Activated naive CD4-positive, alpha-beta T cell treated with anti-CD3 and anti-CD28 coated beads, Interleukin-2, amount 50 U/mL, for 72 hours (primary cell): ENCODE data around the gene JARID2. TPM values are rescaled to one million over a fixed set of nuclear protein-coding genes. Genes with fewer than 3 reads are reported as not detected.
"Not testable (repeated sequence)": the region's sequence is repeated elsewhere in the genome, so short reads cannot be mapped to it uniquely, and the experiment has no call there.

Experiments used
- ATAC-seq, 2 donors: fragments of 150-1000 bp; cut with Tn5 transposase; 2 replicates each; pipeline ENCODE4 v1.10.0; 2021; ENCODE audit warnings: mild to moderate bottlenecking in 2 of 2, moderate library complexity in 2 of 2
- DNase-seq, 2 donors: peaks; one replicate each; pipeline ENCODE4 v3.0.0; 2021 to 2022; ENCODE audit warnings: low spot score in 2 of 2
- H3K27ac Mint-ChIP-seq, 2 donors: one replicate each; pipeline ENCODE4 v1.8.0; 2022; ENCODE audit warnings: mild to moderate bottlenecking in 2 of 2, mixed read lengths in 2 of 2
- H3K36me3 Mint-ChIP-seq, 2 donors: one replicate each; pipeline ENCODE4 v1.8.0; 2022; ENCODE audit warnings: mixed read lengths in 2 of 2
- H3K9me3 Mint-ChIP-seq, 2 donors: one replicate each; pipeline ENCODE4 v1.8.0; 2022; ENCODE audit warnings: mixed read lengths in 2 of 2
- total RNA-seq, 2 donors: library from RNA; stranded (reverse); gene quantifications; one replicate each; pipeline ENCODE4 v1.2.3, GENCODE V29; 2022

The JARID2 gene
- total RNA-seq, 2 donors from 2014 or later: 35.3 to 36.3 TPM

GRCh38 chr6:15290962-15291704 lies 45.3 kb downstream of the JARID2 start:
- H3K36me3 Mint-ChIP-seq: peaks cover 4 to 18% of the 10 kb centered on the region in 2 donors
- ATAC-seq: no peak
- H3K9me3 Mint-ChIP-seq: no peaks in the 10 kb centered on the region
- DNase-seq: no peak
- H3K27ac Mint-ChIP-seq: peak overlapping the region in 1 of 2 donors; percentile 48

GRCh38 chr6:15292721-15293302 lies 46.9 kb downstream of the JARID2 start:
- no peak for ATAC-seq
- no peaks in the 10 kb centered on the region for H3K9me3 Mint-ChIP-seq
- H3K27ac Mint-ChIP-seq: peak overlapping the region in 1 of 2 donors; percentile 23
- DNase-seq: no peak
- H3K36me3 Mint-ChIP-seq: peaks cover 4 to 18% of the 10 kb centered on the region in 2 donors

DNA sequence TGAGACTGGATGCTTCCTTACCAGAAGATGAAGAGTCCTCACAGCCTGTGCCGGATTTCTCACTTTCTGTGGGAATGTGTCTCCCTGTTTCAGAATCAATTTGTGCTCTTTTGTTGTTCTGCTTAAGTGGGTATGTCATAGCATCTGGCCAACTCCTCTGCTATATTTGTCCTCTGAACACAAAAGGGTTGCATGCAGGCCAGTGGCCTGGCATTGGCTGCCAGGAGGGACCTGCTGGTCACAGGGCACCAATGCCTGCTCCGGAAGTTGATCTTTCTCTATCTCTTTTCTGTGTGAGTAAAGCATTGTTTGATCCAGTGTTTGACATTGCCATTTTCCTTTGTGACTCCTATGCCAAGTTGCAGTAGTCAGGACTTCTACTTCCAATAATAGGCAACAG lies 47.8 kb downstream of the JARID2 start:
- DNase-seq: no peak
- ATAC-seq: no peak
- no peak overlapping the region for H3K27ac Mint-ChIP-seq
- H3K9me3 Mint-ChIP-seq: no peaks in the 10 kb centered on the region
- peaks cover 4 to 17% of the 10 kb centered on the region in 2 donors for H3K36me3 Mint-ChIP-seq

DNA sequence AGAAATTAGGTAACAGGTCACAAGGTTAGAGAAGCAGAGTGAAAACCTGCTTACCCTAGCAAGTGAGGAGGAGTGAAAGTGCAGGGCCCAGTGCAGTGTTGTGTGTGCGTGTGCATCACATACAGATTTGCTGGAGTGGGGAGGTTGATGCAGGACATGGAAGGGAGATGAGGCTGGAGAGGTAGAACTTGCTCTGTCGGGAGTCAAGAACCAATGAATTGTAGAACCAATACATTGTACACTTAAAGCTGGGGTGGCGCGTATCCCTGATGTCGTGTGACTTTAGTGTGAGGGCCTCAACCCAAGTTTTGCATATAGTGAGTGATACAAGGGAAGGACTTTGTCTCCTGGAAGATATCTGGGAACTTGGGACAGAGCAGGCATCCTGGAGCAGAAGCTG lies 48.6 kb downstream of the JARID2 start:
- DNase-seq (no peak), ATAC-seq (no peak)
- H3K9me3 Mint-ChIP-seq: no peaks in the 10 kb centered on the region
- H3K27ac Mint-ChIP-seq: no peak overlapping the region
- peaks cover 4 to 14% of the 10 kb centered on the region in 2 donors for H3K36me3 Mint-ChIP-seq

DNA sequence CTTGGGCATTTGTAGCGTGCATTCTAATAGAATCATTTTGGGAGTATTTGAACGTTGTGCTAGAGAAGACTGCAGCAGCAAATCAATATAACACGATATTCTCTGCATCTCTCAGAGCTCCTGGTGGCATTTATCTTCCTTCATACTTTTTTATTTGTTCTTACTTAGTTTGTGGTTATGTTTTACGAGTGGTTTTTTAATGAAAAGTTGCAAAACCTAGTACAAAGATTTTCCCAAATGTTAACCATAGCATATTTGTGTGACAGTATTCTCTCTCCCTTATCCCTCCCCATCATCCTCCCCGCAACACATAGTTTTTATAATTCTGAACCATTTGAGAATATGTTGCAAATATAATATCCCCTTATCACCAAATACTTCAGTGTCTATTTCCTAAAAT lies 50.4 kb downstream of the JARID2 start:
- peak overlapping the region; percentile 32 to 79 for H3K27ac Mint-ChIP-seq
- peaks cover 4 to 14% of the 10 kb centered on the region in 2 donors for H3K36me3 Mint-ChIP-seq
- no peaks in the 10 kb centered on the region for H3K9me3 Mint-ChIP-seq
- DNase-seq: no peak
- ATAC-seq: no peak

- Mint-ChIP-seq H3K9me3 (no peaks in the 10 kb centered on the region), H3K27ac (peak overlapping the region; percentile 32 to 79), H3K36me3 (peaks cover 8 to 17% of the 10 kb centered on the region in 2 donors)
- DNase-seq: no peak
- ATAC-seq: peak; percentile 77 to 78
These were observed 50.9 kb downstream of the JARID2 start for GRCh38 chr6:15296735-15297134.

- Mint-ChIP-seq H3K36me3 (peaks cover 13 to 22% of the 10 kb centered on the region in 2 donors), H3K27ac (peak overlapping the region; percentile 32 to 79)
- not testable (repeated sequence) for H3K9me3 Mint-ChIP-seq, DNase-seq, ATAC-seq
These were observed 51.3 kb downstream of the JARID2 start for GRCh38 chr6:15297167-15297566.

DNA sequence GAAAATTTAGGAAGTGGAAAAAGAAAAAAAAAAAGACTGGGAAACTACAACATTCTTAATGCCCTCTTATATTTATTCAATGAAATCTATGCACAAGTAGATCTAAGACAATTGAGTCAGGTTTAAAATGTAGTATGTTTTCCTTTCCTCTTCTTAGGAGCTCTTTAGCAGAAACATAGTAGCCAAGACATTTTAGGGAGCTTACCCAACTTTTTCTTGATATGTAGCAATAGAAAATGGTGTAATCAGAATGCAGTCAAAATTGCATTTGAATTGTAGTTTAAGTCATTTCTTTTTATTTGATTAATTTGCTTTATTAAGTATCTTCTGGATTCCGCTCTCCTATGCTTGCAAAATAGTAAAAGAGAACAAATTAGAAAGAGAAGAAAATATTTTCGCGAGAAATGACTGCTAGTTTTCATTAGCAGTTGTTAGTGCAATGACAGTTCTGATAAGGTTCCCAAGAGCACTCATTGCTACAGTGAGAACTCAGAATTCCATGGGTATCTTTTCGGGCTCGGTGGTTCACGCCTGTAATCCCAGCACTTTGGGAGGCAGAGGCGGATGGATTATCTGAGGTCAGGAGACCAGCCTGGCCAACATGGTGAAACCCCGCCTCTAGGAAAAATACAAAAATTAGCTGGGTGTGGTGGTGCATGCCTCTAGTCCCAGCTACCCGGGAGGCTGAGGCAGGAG lies 52.2 kb downstream of the JARID2 start:
- no peaks in the 10 kb centered on the region for H3K9me3 Mint-ChIP-seq
- no peak for DNase-seq
- H3K36me3 Mint-ChIP-seq: peaks cover 9 to 19% of the 10 kb centered on the region in 2 donors
- no peak for ATAC-seq
- H3K27ac Mint-ChIP-seq: peak overlapping the region in 1 of 2 donors; percentile 69

DNA sequence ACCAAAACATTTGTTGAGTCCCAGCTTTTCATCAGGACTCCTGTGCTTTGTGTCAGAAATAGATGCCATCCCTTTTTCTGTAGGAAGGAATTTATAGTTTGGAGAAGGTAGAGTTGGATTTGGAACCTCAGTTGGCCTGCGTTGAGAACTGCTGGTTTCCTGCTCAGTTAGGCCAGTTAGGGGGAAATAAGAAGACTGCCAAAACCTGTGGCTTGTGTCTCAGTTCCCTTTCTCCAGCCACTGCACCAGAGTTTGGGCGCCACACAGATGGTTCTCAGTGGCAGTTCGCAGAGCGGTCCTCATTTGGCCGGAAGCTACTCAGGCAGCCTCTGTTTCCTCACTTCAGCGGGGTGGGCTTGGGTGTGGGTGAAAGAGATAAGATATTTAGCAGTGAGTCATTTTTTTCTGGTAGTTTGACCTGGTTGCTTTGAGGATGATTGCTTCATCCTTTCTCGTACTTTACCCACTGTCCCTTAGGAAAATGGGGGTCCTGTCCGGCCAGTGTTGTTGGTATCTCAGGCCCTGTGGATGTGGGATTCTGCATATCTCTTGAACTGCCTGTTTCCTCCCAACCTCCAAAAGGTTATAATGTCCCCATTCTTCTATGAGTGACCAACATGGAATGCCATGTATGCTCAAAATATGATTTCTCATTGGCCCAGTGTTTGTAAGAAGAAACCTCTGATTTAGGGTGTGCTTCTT lies 53.7 kb downstream of the JARID2 start:
- peak overlapping the region; percentile 58 to 71 for H3K27ac Mint-ChIP-seq
- DNase-seq: peak in 1 of 2 donors; percentile 65
- peaks cover 9 to 13% of the 10 kb centered on the region in 2 donors for H3K36me3 Mint-ChIP-seq

GRCh38 chr6:15301179-15302006 lies 55.5 kb downstream of the JARID2 start:
- Mint-ChIP-seq H3K9me3 (no peaks in the 10 kb centered on the region), H3K36me3 (peaks cover 9 to 19% of the 10 kb centered on the region in 2 donors), H3K27ac (peak overlapping the region; percentile 71 to 88)

More for the DNA sequence above, 53.7 kb downstream of the JARID2 start:
- peak in 1 of 2 donors; percentile 53 for ATAC-seq
- H3K9me3 Mint-ChIP-seq: no peaks in the 10 kb centered on the region

GRCh38 chr6:15303162-15303919 lies 57.5 kb downstream of the JARID2 start:
- H3K36me3 Mint-ChIP-seq: peaks cover 14 to 28% of the 10 kb centered on the region in 2 donors
- H3K27ac Mint-ChIP-seq: no peak overlapping the region
- ATAC-seq: no peak

More at GRCh38 chr6:15301179-15302006, 55.5 kb downstream of the JARID2 start:
- ATAC-seq (peak; percentile 70 to 76), DNase-seq (no peak)

GRCh38 chr6:15303920-15304291 lies 58.0 kb downstream of the JARID2 start:
- peaks cover 15 to 33% of the 10 kb centered on the region in 2 donors for H3K36me3 Mint-ChIP-seq
- ATAC-seq: no peak

More at GRCh38 chr6:15303162-15303919, 57.5 kb downstream of the JARID2 start:
- H3K9me3 Mint-ChIP-seq: no peaks in the 10 kb centered on the region
- DNase-seq: no peak

DNA sequence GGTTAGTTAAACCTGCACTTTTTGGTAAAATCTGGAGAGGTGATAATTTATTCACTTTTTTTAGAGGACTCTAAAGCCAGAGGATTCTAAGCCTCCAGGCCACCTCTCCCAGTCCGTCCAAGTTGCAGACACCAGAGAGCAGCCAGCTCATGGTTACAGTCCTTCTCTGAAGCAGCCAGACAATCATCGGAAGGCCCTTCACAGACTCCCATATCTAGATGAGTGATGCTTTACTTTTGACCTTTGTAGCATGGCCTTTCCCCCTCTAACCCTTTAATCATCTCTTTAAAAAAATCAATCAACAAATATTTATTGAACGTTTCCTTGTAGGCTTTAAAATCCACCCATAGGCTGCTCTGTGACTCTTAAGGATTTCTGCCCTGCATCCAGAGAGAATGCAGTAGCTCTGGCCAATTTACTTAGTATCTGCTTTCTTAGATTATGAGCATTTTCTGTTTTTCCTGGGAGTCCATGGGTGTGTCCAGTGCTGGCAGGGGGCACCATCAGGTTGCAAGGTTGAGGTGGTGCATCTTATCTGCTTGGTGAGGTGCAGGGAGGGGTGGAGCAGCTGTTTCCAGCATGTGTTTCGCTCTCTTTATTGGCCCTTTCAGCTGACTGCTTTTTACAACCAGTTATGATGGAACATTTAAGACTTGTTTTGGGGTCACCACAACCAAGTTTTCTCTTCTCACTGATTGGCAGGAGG lies 58.6 kb downstream of the JARID2 start:
- Mint-ChIP-seq H3K36me3 (peaks cover 15 to 38% of the 10 kb centered on the region in 2 donors), H3K27ac (peak overlapping the region; percentile 15 to 83), H3K9me3 (no peaks in the 10 kb centered on the region)
- ATAC-seq: no peak
- DNase-seq: no peak

More at GRCh38 chr6:15303920-15304291, 58.0 kb downstream of the JARID2 start:
- Mint-ChIP-seq H3K9me3 (no peaks in the 10 kb centered on the region), H3K27ac (no peak overlapping the region)
- no peak for DNase-seq

DNA sequence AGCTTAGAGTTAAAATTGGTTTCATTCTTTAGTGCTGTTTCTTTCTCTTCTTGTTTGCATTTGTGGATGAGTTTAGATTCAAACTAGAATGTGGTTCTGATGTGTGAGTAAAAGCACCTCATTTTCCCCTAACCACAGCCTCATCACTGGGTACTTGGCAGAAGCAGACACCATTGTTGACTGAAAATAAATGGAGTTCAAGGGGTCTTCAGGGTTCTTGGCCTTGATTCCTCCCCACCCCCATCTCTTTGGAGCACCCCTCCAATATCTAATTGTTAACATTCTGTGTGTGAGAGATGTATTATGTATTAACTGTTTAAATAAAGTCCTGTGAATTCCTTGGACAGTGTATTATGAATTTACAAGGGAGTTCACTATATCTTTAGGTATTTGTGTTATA lies 59.6 kb downstream of the JARID2 start:
- DNase-seq (no peak), ATAC-seq (peak; percentile 45 to 56)
- Mint-ChIP-seq H3K27ac (peak overlapping the region; percentile 15 to 32), H3K36me3 (peaks cover 15 to 42% of the 10 kb centered on the region in 2 donors), H3K9me3 (no peaks in the 10 kb centered on the region)

DNA sequence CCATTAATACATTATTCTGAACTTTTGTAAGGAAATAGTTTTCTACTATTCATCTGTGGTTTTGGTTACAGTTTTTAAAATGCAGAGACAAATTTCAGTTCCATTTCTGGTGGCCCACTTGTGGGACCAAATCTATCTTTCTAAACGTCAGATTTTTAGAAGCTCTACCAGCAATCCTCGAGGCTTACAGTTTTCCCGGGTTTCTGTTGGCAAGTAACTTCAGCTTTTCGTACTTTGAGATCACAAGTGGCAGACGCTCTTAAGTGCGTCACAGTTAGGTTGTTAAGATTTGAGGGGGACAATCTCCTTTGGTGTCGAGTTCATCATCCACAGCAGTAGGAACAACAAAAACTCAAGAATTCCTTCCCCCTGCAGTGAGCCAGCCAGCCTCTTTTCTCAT lies 60.0 kb downstream of the JARID2 start:
- peak overlapping the region; percentile 15 to 19 for H3K27ac Mint-ChIP-seq
- peaks cover 15 to 42% of the 10 kb centered on the region in 2 donors for H3K36me3 Mint-ChIP-seq

More for the DNA sequence above, 60.0 kb downstream of the JARID2 start:
- ATAC-seq: no peak
- H3K9me3 Mint-ChIP-seq: no peaks in the 10 kb centered on the region
- no peak for DNase-seq
